MM.1S (cell line): ENCODE measurements around the gene ACTR3.

Experiments used
- DNase-seq: peaks from one replicate; pipeline ENCODE4 v3.0.0-alpha.2; 2015
- H2AFZ ChIP-seq: fragments of 300-600 bp; sonication (generic); 2 replicates; pipeline ENCODE4 v1.6.0; 2016; ENCODE audit warnings: antibody characterized with exemption, low read length
- H3F3A ChIP-seq: fragments of 300-600 bp; sonication (generic); 2 replicates; pipeline ENCODE4 v1.6.1; 2016; ENCODE audit warnings: mild to moderate bottlenecking, antibody characterized with exemption, low read length, moderate library complexity, mixed read lengths; ENCODE audit not compliant: insufficient read depth
- H3K27ac ChIP-seq: fragments of 300-600 bp; sonication (generic); 2 replicates; pipeline ENCODE4 v1.5.1; 2016; ENCODE audit warnings: mild to moderate bottlenecking, low read length
- H3K27me3 ChIP-seq: fragments of 300-600 bp; sonication (generic); replicated peaks from 2 replicates; pipeline ENCODE4 v1.6.0; 2016; ENCODE audit warnings: low read length; ENCODE audit not compliant: insufficient read depth
- H3K36me3 ChIP-seq: fragments of 300-600 bp; sonication (generic); replicated peaks from 2 replicates; pipeline ENCODE4 v1.6.1; 2016; ENCODE audit warnings: mild to moderate bottlenecking, low read length, mixed read lengths; ENCODE audit not compliant: insufficient read depth
- H3K4me1 ChIP-seq: fragments of 300-600 bp; sonication (generic); 2 replicates; pipeline ENCODE4 v1.6.1; 2016; ENCODE audit warnings: low read length, mixed read lengths
- H3K4me2 ChIP-seq: fragments of 300-600 bp; sonication (generic); 2 replicates; pipeline ENCODE4 v1.6.0; 2016; ENCODE audit warnings: low read depth, low read length
- H3K4me3 ChIP-seq: fragments of 300-600 bp; sonication (generic); 2 replicates; pipeline ENCODE4 v1.5.1; 2016; ENCODE audit warnings: low read length, mixed read lengths
- H3K79me2 ChIP-seq: fragments of 300-600 bp; sonication (generic); 2 replicates; pipeline ENCODE4 v1.6.1; 2016; ENCODE audit warnings: mixed run types, low read length, mixed read lengths
- H3K9ac ChIP-seq: fragments of 300-600 bp; sonication (generic); 2 replicates; pipeline ENCODE4 v1.6.1; 2016; ENCODE audit warnings: low read length, mixed read lengths
- H3K9me2 ChIP-seq: fragments of 300-600 bp; sonication (generic); replicated peaks from 2 replicates; pipeline ENCODE4 v1.6.1; 2016; ENCODE audit warnings: mild to moderate bottlenecking, low read length, mixed read lengths; ENCODE audit not compliant: insufficient read depth
- H3K9me3 ChIP-seq: fragments of 300-600 bp; sonication (generic); replicated peaks from 2 replicates; pipeline ENCODE4 v1.6.1; 2016; ENCODE audit warnings: mild to moderate bottlenecking, low read length, mixed read lengths; ENCODE audit not compliant: insufficient read depth
- H4K20me1 ChIP-seq: fragments of 300-600 bp; sonication (generic); 2 replicates; pipeline ENCODE4 v1.6.1; 2016; ENCODE audit warnings: mild to moderate bottlenecking, low read length, moderate library complexity, mixed read lengths; ENCODE audit not compliant: insufficient read depth
- CTCF ChIP-seq: fragments of 300-600 bp; sonication (generic); IDR thresholded peaks from 2 replicates; pipeline ENCODE4 v1.5.1; 2016; ENCODE audit warnings: antibody characterized with exemption, low read length, mixed read lengths
- EZH2 ChIP-seq: fragments of 300-600 bp; sonication (generic); optimal IDR thresholded peaks from 2 replicates; pipeline ENCODE3; 2017; ENCODE audit warnings: low read depth, mild to moderate bottlenecking, antibody characterized with exemption, low read length, mixed read lengths
- EZH2phosphoT487 ChIP-seq: fragments of 300-600 bp; sonication (generic); IDR thresholded peaks from 2 replicates; pipeline ENCODE4 v1.6.1; 2018; ENCODE audit warnings: antibody characterized with exemption, low read length

Gene ACTR3

GRCh38 chr2:113858764-113859163 is 31.1 kb upstream of the ACTR3 start:
- H3K9me2 ChIP-seq = no peaks in the 10 kb centered on the region
- H3K27ac ChIP-seq = no peak overlapping the region
- H3K79me2 ChIP-seq = no peaks in the 10 kb centered on the region
- no peaks in the 10 kb centered on the region for H3K27me3 ChIP-seq
- H3K4me3 ChIP-seq = no peak overlapping the region
- no peaks in the 10 kb centered on the region for H3F3A ChIP-seq
- no peaks in the 10 kb centered on the region for H3K36me3 ChIP-seq
- no peak overlapping the region for H3K9ac ChIP-seq
- H3K4me1 ChIP-seq = no peaks in the 10 kb centered on the region
- H3K4me2 ChIP-seq = no peak overlapping the region
- no peaks in the 10 kb centered on the region for H3K9me3 ChIP-seq
- TF ChIP-seq CTCF (no peak), EZH2 (no peak), EZH2phosphoT487 (no peak)
- no peak overlapping the region for H2AFZ ChIP-seq
- H4K20me1 ChIP-seq = no peaks in the 10 kb centered on the region
- no peak for DNase-seq

GRCh38 chr2:113861740-113862139 is 28.1 kb upstream of the ACTR3 start:
- no peaks in the 10 kb centered on the region for H3K4me1 ChIP-seq
- H3F3A ChIP-seq = no peaks in the 10 kb centered on the region
- H3K9ac ChIP-seq = no peak overlapping the region

GRCh38 chr2:113863144-113863543 is 26.7 kb upstream of the ACTR3 start:
- Histone ChIP-seq H3K79me2 (no peaks in the 10 kb centered on the region), H3K36me3 (no peaks in the 10 kb centered on the region), H3K4me3 (no peak overlapping the region), H3K4me2 (no peak overlapping the region), H3K9me3 (no peaks in the 10 kb centered on the region), H3F3A (no peaks in the 10 kb centered on the region), H3K4me1 (no peaks in the 10 kb centered on the region), H4K20me1 (no peaks in the 10 kb centered on the region), H3K9ac (no peak overlapping the region), H3K9me2 (no peaks in the 10 kb centered on the region), H2AFZ (no peak overlapping the region), H3K27ac (no peak overlapping the region), H3K27me3 (no peaks in the 10 kb centered on the region)
- TF ChIP-seq EZH2phosphoT487 (no peak), CTCF (no peak), EZH2 (no peak)
- no peak for DNase-seq

More at GRCh38 chr2:113861740-113862139, 28.1 kb upstream of the ACTR3 start:
- Histone ChIP-seq H4K20me1 (no peaks in the 10 kb centered on the region), H2AFZ (no peak overlapping the region), H3K36me3 (no peaks in the 10 kb centered on the region), H3K4me3 (no peak overlapping the region), H3K79me2 (no peaks in the 10 kb centered on the region), H3K9me3 (no peaks in the 10 kb centered on the region), H3K27me3 (no peaks in the 10 kb centered on the region), H3K9me2 (no peaks in the 10 kb centered on the region), H3K4me2 (no peak overlapping the region), H3K27ac (no peak overlapping the region)
- DNase-seq = no peak
- TF ChIP-seq CTCF (no peak), EZH2 (no peak), EZH2phosphoT487 (no peak)
